ENCODE results near the gene NFAT5. TPM values are rescaled to one million over a fixed set of nuclear protein-coding genes. Genes with fewer than 3 reads are reported as not detected.
"Not testable (repeated sequence)": the region's sequence is repeated elsewhere in the genome, so short reads cannot be mapped to it uniquely, and the experiment has no call there.

Gene NFAT5
- total RNA-seq, 2 experiments from 2014 or later: 36.0 to 37.8 TPM

- ChIA-PET CTCF (no interaction called here), POLR2A (interaction anchor here (1.1 to 1.9 kb wide), 2 partner anchors 14 to 177 kb away, joined by 3 to 7 read pairs; no protein-coding TSS in a partner anchor)
- Mint-ChIP-seq H3K4me3 (no peak overlapping the region), H3K36me3 (ENCODE audit: low read depth) (peaks cover 32% of the 10 kb centered on the region), H3K27me3 (no peaks in the 10 kb centered on the region), H3K27ac (peak overlapping the region; percentile 87), H3K9me3 (no peaks in the 10 kb centered on the region), H3K4me1 (ENCODE audit: low read depth) (peaks cover 45% of the 10 kb centered on the region)
- intact Hi-C loops (cut with micrococcal nuclease): no loop called here
- ATAC-seq (peak; percentile 71), DNase-seq (no peak)
- TF ChIP-seq CTCF (IDR thresholded peaks at IDR 0.05): no peak
Observed at GRCh38 chr16:69581297-69581696, 15.5 kb downstream of the NFAT5 start.

- intact Hi-C loops (cut with micrococcal nuclease); H3K27me3 Mint-ChIP-seq; ATAC-seq; DNase-seq; CTCF ChIA-PET; POLR2A ChIA-PET; H3K4me3 Mint-ChIP-seq; H3K9me3 Mint-ChIP-seq; H3K27ac Mint-ChIP-seq: not testable (repeated sequence)
- Mint-ChIP-seq H3K4me1 (ENCODE audit: low read depth) (peaks cover 44% of the 10 kb centered on the region), H3K36me3 (ENCODE audit: low read depth) (peaks cover 36% of the 10 kb centered on the region)
Observed at GRCh38 chr16:69584493-69584892, 18.7 kb downstream of the NFAT5 start.

GRCh38 chr16:69589434-69590269, 23.9 kb downstream of the NFAT5 start:
- ChIA-PET POLR2A (interaction anchor here (0.7 to 1.3 kb wide), 2 partner anchors 94 to 250 kb away, joined by 3 to 4 read pairs; no protein-coding TSS in a partner anchor), CTCF (interaction anchor here (0.7 to 1.2 kb wide), 3 partner anchors 21 to 193 kb away, joined by 3 to 4 read pairs (median 3); no protein-coding TSS in a partner anchor)
- Mint-ChIP-seq H3K27me3 (no peaks in the 10 kb centered on the region), H3K4me1 (ENCODE audit: low read depth) (peaks cover 49% of the 10 kb centered on the region), H3K4me3 (no peak overlapping the region), H3K36me3 (ENCODE audit: low read depth) (peaks cover 36% of the 10 kb centered on the region), H3K27ac (peak overlapping the region; percentile 67), H3K9me3 (no peaks in the 10 kb centered on the region)
- DNase-seq: peak; percentile 20
- intact Hi-C loops (cut with micrococcal nuclease): no loop called here
- no peak for TF ChIP-seq CTCF (IDR thresholded peaks at IDR 0.05)
- ATAC-seq: peak; percentile 58

- ChIA-PET POLR2A (interaction anchor here (0.9 kb wide), 1 partner anchor 16 kb away, joined by 3 read pairs; no protein-coding TSS in a partner anchor), CTCF (interaction anchor here (0.6 to 0.7 kb wide), 2 partner anchors 22 to 178 kb away, joined by 3 read pairs; no protein-coding TSS in a partner anchor)
- TF ChIP-seq CTCF (IDR thresholded peaks at IDR 0.05): no peak
- Mint-ChIP-seq H3K27ac (peak overlapping the region; percentile 8), H3K4me3 (no peak overlapping the region), H3K4me1 (ENCODE audit: low read depth) (peaks cover 53% of the 10 kb centered on the region), H3K36me3 (ENCODE audit: low read depth) (peaks cover 33% of the 10 kb centered on the region), H3K27me3 (no peaks in the 10 kb centered on the region), H3K9me3 (no peaks in the 10 kb centered on the region)
- ATAC-seq (no peak), DNase-seq (no peak)
- intact Hi-C loops (cut with micrococcal nuclease): no loop called here
Observed at GRCh38 chr16:69590590-69590989, 24.8 kb downstream of the NFAT5 start.

- POLR2A ChIA-PET: no interaction called here
- H3K27ac Mint-ChIP-seq: no peak overlapping the region
- peaks cover 28% of the 10 kb centered on the region for H3K36me3 Mint-ChIP-seq (ENCODE audit: low read depth)
- ATAC-seq (no peak), DNase-seq (no peak)
- H3K4me3 Mint-ChIP-seq: no peak overlapping the region
- intact Hi-C loops (cut with micrococcal nuclease): no loop called here
- H3K27me3 Mint-ChIP-seq: no peaks in the 10 kb centered on the region
- TF ChIP-seq CTCF (IDR thresholded peaks at IDR 0.05): no peak
- no peaks in the 10 kb centered on the region for H3K9me3 Mint-ChIP-seq
- peaks cover 47% of the 10 kb centered on the region for H3K4me1 Mint-ChIP-seq (ENCODE audit: low read depth)
- CTCF ChIA-PET: interaction anchor here (1.2 kb wide), 1 partner anchor 197 kb away, joined by 3 read pairs; no protein-coding TSS in a partner anchor
Observed at GRCh38 chr16:69593751-69594255, 28.0 kb downstream of the NFAT5 start.
